GM12878 (cell line): Measurements from ENCODE around the gene CCDC47. TPM values are rescaled to one million over a fixed set of nuclear protein-coding genes. Genes with fewer than 3 reads are reported as not detected.

Experiments used
- ASH2L ChIP-seq: fragments of 300-600, 200-600 bp; sonication (generic); IDR thresholded peaks from 2 replicates; pipeline ENCODE4 v1.6.1; 2017; ENCODE audit warnings: low read depth, mild to moderate bottlenecking, borderline replicate concordance
- BCL11A ChIP-seq: IDR thresholded peaks from 2 replicates; pipeline ENCODE4 v1.6.1; 2011; ENCODE audit warnings: low read depth, low read length
- BHLHE40 ChIP-seq, 2 experiments: fragments of 450-650 bp in 1 of 2; IDR thresholded peaks; 2 replicates each; pipeline ENCODE4 v1.6.1; 2011 to 2017; ENCODE audit warnings: low read depth in 2 of 2, borderline replicate concordance in 1 of 2, improper control_type of control experiment in 1 of 2, low read length in 1 of 2, mild to moderate bottlenecking in 1 of 2
- CEBPZ ChIP-seq: fragments of 150-350 bp; IDR thresholded peaks from 2 replicates; pipeline ENCODE4 v1.6.1; 2016; ENCODE audit warnings: low read depth, low read length
- EGR1 ChIP-seq, 2 experiments: IDR thresholded peaks; 1 replicate in 1 of 2; 2 replicates in 1 of 2; pipeline ENCODE4 v1.6.1; 2011 to 2012; ENCODE audit warnings: low read depth in 2 of 2, low read length in 2 of 2, borderline replicate concordance in 1 of 2, mild to moderate bottlenecking in 1 of 2, moderate library complexity in 1 of 2
- ELK1 ChIP-seq: IDR thresholded peaks from 2 replicates; pipeline ENCODE4 v1.6.1; 2012; ENCODE audit warnings: low read depth, low read length, improper control_type of control experiment
- HDGF ChIP-seq: fragments of 450-650 bp; IDR thresholded peaks from 2 replicates; pipeline ENCODE4 v1.6.1; 2016; ENCODE audit warnings: antibody characterized with exemption
- POU2F2 ChIP-seq: IDR thresholded peaks from 3 replicates; pipeline ENCODE4 v1.6.1; 2011; ENCODE audit warnings: low read depth, mild to moderate bottlenecking, low read length, borderline replicate concordance
- RCOR1 ChIP-seq: conservative IDR thresholded peaks from 2 replicates; pipeline ENCODE4 v1.6.1; 2012; ENCODE audit warnings: low read depth, low read length, improper control_type of control experiment
- RELA ChIP-seq: fragments of 450-650 bp; IDR thresholded peaks from 2 replicates; pipeline ENCODE4 v1.8.0; 2014; ENCODE audit warnings: borderline replicate concordance; ENCODE audit not compliant: partially characterized antibody
- RFX5 ChIP-seq: IDR thresholded peaks from 2 replicates; pipeline ENCODE4 v1.6.1; 2011; ENCODE audit warnings: low read depth, low read length, improper control_type of control experiment
- SMARCA5 ChIP-seq: fragments of 450-650 bp; IDR thresholded peaks from 2 replicates; pipeline ENCODE4 v1.6.1; 2017; ENCODE audit warnings: mild to moderate bottlenecking
- SMC3 ChIP-seq: IDR thresholded peaks from 2 replicates; pipeline ENCODE4 v1.6.1; 2011; ENCODE audit warnings: low read length, improper control_type of control experiment, borderline replicate concordance
- STAT3 ChIP-seq: IDR thresholded peaks from 2 replicates; pipeline ENCODE4 v1.6.1; 2011; ENCODE audit warnings: low read depth, low read length, improper control_type of control experiment
- ZBTB40 ChIP-seq: fragments of 450-650 bp; IDR thresholded peaks from 2 replicates; pipeline ENCODE4 v1.6.1; 2016; ENCODE audit warnings: mild to moderate bottlenecking, moderate library complexity, borderline replicate concordance
- ZNF687 ChIP-seq: fragments of 450-650 bp; IDR thresholded peaks from 2 replicates; pipeline ENCODE4 v1.6.1; 2017; ENCODE audit warnings: mild to moderate bottlenecking, moderate library complexity
- polyA plus RNA-seq, 11 experiments: library from polyadenylated mRNA; depleted of rRNA in 4 of 11; unstranded in 6 of 11; stranded (reverse) in 5 of 11; fragments of >200 nt; fragmentation: Nextera tagmentation in 4 of 11; fragmentation: Illumina TruSeq in 1 of 11; extraction: Ambion mirVana in 4 of 11; extraction: Trizol in 1 of 11; gene quantifications; 1 replicate in 1 of 11; 2 replicates in 10 of 11; pipeline versions ENCODE4 v1.2.1 to v1.2.3, GENCODE V29; 2011 to 2016; ENCODE audit warnings: inconsistent platforms in 2 of 11, missing spikeins in 2 of 11, low read depth in 1 of 11
- total RNA-seq, 4 experiments: library from RNA; depleted of rRNA in 3 of 4; stranded (reverse); fragments of >200 nt in 3 of 4; fragmentation: Illumina TruSeq in 1 of 4; extraction: Trizol in 1 of 4; gene quantifications; 2 replicates each; pipeline versions ENCODE4 v1.2.1 to v1.2.3, GENCODE V29; 2013 to 2021

Gene CCDC47
- total and polyA plus RNA-seq, 10 of the 15 experiments (the other 5 are each of a cell fraction or from before 2014, with no cell fraction given) = 13.6 to 81.4 (median 58.9) TPM

GRCh38 chr17:63700528-63701455, 72.6 kb downstream of the CCDC47 start (continued):
- no peak for TF ChIP-seq BCL11A
- no peak for TF ChIP-seq CEBPZ
- TF ChIP-seq ASH2L = no peak
- TF ChIP-seq ZNF687 = peak; percentile 96
- TF ChIP-seq HDGF = no peak
- peak; percentile 8 to 79; a peak in 3 of 4 replicates for TF ChIP-seq BHLHE40 (IDR thresholded peaks at IDR 0.05; ENCODE audit: borderline replicate concordance in 1 of 2, low read depth in 2 of 2, low read length in 1 of 2)
- no peak for TF ChIP-seq SMC3
- TF ChIP-seq SMARCA5 = no peak
- TF ChIP-seq RFX5 = no peak
- no peak for TF ChIP-seq STAT3
- no peak for TF ChIP-seq ELK1
- TF ChIP-seq ZBTB40 = no peak
- TF ChIP-seq RCOR1 = no peak
- TF ChIP-seq POU2F2 = no peak
- peak in 1 of 2 experiments; percentile 61; a peak in 1 of 3 replicates for TF ChIP-seq EGR1 (IDR thresholded peaks at IDR 0.05; ENCODE audit: borderline replicate concordance in 1 of 2, low read depth in 2 of 2, low read length in 2 of 2)
- TF ChIP-seq RELA = no peak
